HG03108 (cell line): ENCODE results near the gene EXOC4.
"Not testable (repeated sequence)": the region's sequence is repeated elsewhere in the genome, so short reads cannot be mapped to it uniquely, and the experiment has no call there.

ENCODE experiments used
- ATAC-seq: cut with Tn5 transposase; IDR thresholded peaks from one replicate; pipeline ENCODE4 v1.9.1; 2021; ENCODE audit warnings: moderate library complexity; ENCODE audit not compliant: unreplicated experiment

EXOC4 gene

GRCh38 chr7:133904776-133905175, 651.9 kb downstream of the EXOC4 start:
- no peak for ATAC-seq

GRCh38 chr7:133906553-133906952, 653.7 kb downstream of the EXOC4 start:
- not testable (repeated sequence) for ATAC-seq

- no peak for ATAC-seq
Observed at GRCh38 chr7:133910761-133911160, 657.9 kb downstream of the EXOC4 start.

GRCh38 chr7:133911724-133912123, 658.8 kb downstream of the EXOC4 start:
- no peak for ATAC-seq

GRCh38 chr7:133912916-133913697, 660.2 kb downstream of the EXOC4 start:
- no peak for ATAC-seq

- no peak for ATAC-seq
Observed at GRCh38 chr7:133916621-133917020, 663.7 kb downstream of the EXOC4 start.

DNA sequence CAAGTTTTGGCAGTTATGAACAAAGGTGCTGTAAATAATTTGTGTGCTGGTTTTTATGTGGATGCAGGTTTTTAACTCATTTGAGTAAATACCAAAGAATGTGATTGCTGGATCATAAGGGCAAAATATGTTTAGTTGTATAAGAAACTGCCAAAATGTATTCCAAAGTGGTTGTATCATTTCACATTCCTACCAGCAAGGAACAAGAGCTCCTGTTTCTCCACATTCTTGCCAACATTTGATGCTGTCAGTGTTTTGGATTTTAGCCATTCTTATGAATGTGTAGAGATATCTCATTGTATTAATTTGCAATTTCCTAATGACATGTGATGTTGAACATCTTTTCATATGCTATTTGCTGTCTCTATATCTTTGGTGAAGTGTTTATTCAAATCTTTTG, 666.9 kb downstream of the EXOC4 start:
- no peak for ATAC-seq

DNA sequence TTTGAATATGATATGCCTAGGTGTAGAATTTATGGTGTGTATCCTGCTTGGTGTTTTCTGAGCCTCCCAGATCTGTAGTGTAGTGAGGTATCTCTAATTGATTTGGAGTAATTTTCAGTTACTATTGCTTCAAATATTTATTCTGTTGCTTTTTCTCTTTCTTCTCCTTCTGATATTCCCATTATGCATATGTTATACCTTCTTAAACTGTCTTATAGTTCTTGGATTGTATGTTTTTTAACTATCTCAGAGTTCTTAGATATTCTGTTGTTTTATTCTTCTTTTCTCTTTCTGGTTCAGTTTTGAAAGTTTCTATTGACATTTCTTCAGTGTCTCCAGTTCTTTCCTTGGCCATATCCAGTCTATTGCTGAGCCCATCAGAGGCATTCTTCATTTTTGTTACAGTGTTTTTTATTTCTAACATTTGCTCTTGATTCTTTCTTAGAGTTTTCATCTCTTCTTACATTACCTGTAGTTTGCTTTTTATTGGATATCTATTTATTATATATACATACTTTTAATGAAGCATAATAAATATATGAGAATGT, 668.8 kb downstream of the EXOC4 start:
- no peak for ATAC-seq

DNA sequence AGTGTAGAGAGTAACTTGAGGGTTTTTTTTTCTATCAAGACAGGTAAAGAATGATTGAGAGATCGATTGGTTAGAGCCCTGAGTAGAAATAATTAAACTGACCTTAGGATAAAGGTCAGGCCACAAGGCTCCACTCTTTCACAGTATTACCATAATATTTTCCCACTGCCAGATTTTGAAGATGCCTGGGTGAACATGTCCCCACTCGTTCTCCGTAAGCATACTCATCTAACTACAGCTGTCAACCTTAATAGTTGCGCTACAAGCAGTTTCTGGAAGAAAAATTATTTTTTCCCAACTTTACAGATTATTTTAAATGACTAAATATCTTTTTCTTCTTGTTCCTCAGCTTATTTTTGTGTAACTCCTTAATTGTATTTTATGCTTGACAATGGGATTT, 671.1 kb downstream of the EXOC4 start:
- ATAC-seq, result no peak

DNA sequence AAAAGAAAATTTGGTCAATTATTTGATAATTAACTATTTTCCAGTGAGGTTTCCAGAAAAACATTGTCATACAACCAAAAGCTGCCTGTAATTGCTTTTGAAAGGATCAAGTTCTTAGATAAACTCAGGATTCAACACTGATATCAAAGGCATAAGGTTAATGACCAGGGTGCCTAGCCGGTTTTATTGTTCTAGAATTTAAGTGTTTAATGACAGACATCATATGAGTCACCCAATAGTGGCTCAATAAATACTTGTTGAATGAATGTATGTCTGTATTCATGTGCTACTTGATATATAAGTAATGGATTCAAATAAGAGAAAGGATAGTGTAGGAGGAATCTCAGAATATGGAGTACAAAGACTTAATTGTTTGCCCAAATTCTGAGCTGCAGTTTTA, 678.2 kb downstream of the EXOC4 start:
- ATAC-seq, result no peak

DNA sequence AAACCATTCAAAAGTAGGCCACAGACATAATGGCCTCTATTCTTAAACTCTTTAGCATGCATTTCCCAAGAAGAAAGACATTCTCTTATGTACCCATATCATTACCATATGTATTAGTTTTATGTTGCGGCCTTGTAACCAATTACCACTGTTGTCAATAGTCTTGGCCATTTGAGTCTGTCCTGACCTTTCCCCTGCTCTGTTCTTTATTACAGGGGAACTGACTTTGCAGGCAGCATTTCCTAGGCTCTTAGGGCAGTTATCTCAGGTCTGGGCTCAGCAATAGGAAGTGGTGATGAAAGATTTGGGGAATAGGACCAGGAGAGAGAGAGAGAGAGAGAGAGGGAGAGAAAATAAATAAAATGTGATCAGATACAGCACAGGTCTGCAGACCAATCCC, 679.7 kb downstream of the EXOC4 start:
- no peak for ATAC-seq

GRCh38 chr7:133934262-133934976, 681.5 kb downstream of the EXOC4 start:
- no peak for ATAC-seq

- ATAC-seq, result no peak
Observed at GRCh38 chr7:133934977-133935330, 682.1 kb downstream of the EXOC4 start.

GRCh38 chr7:133936074-133936473, 683.2 kb downstream of the EXOC4 start:
- no peak for ATAC-seq

DNA sequence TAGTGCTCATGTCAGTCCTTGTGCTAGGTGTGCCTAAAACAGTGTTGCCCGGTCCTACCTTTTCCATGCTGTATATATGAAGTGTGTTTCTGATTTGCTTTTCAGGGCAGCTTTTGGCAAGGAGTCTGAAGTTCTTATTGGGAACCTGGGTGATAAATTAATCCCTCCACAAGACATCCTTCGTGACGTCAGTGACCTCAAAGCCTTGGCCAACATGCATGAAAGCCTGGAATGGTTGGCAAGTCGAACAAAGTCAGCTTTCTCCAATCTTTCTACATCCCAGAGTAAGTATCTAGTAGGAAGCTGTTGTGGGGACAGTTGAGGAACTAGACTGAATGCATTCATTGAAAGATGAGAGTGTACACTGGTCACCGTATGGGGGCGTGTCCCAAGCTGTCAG, 684.9 kb downstream of the EXOC4 start:
- ATAC-seq, result no peak

DNA sequence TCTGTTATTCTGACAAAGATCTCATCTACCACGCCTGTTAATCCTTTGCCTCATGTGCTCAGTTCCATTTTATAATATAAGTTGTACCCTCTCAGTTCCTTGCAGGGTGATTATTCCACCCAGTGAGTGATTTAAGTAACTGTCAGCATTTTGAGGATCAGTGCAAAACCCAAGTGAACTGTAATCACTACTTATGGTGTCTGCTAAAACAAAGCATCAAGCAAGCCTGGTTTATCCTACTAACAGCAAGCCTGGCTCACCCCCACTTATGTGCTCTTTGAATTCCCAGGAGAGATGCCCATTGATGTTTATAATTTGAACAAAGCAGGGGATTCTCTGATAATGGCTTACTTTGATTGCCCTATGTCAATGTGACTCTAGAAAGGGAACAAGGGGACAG, 687.5 kb downstream of the EXOC4 start:
- no peak for ATAC-seq

DNA sequence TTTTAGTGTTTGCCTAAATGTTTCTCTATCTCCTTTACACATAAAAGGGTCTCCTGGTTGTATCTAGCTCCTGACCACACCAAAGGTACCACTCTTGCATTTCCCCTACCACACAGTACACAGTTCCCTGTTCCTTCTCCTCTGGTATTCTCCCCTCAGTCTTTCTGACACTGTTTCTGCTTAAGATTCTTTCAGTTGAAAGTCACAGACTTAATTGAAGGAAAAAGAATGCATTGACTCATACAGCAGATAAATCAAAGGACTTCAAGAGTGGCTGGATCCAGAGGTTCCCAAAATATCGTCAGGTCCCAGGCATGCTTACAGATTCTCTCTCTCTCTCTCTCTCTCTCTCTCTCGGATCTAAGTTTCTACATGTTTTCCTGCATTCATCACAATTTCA, 688.6 kb downstream of the EXOC4 start:
- no peak for ATAC-seq

DNA sequence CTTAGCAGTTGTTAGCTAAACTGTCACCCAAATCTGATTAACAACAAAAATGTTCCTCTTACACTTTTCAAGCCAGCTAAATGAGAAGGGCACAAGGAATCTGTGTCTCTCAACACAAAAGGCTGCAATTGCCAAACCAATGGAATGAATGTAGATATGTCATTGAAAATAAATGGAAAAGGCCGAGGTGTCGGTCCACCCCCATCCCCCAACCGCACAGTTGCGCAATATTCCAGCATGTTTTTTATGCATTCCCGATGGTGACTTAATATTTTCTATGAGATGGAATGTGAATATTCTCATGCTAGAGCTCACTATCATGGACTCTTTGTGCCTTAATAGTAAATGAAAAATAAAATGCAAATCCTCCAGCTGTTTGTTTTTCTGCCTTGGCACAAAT, 692.6 kb downstream of the EXOC4 start:
- no peak for ATAC-seq

GRCh38 chr7:133947458-133948254, 694.8 kb downstream of the EXOC4 start:
- ATAC-seq, result no peak

DNA sequence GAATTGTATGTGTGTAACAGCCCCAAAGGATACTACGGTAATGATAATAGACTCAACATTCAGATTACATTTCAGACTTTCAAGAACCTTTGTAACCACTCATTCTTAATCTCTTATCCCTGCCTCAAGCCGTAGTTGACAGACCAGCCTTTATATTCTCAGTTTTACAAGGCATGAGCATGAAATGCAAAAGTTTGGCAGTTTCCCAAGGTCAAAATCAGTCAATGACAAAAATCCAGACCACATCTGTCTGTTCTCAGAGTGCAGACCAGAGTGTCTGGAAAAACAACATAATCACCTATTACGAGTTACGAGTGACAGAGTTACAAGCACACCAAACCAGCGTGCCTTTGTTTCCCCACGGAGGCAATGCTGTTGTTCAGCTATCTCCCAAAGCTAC, 695.7 kb downstream of the EXOC4 start:
- no peak for ATAC-seq

DNA sequence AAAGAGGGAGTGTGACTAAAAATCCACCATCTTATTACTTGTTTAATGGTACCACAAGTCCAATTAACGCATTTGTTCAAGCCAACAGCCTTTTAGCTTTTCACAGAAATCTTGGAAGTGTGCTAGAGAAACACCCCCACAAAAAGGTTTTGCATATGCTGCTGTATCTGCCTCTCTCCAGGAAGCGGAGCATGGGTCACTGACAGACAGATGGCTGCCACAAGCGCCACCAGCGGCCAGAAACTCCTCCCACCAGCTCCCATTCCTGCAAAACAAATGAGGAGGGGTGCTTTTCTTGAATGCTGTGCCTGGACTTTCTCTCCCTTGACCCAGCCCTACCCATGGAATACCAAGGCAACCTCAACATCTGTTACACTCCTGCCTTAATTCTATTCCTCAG, 698.0 kb downstream of the EXOC4 start:
- no peak for ATAC-seq

DNA sequence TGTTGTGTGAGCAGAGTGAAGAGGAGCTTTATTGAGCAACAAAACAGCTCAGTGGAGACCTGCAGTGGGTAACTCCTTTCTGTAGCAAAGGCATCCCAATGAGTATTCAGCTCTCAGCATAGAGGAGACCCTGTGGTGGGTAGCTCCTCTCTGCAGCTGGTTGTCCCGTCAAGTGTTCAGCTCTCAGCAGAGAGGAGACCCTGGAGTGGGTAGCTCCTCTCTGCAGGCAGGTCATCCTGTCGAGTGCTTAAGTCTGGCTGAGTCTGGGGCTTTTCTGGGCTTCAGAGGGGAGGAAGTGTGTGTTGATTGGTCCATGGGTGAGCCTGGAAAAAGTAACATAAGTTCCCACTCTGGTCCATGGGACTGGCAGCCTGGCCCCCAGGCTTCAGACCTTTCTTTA, 702.3 kb downstream of the EXOC4 start:
- ATAC-seq, result no peak
